ENCODE measurements around the gene TTC4. TPM values are rescaled to one million over a fixed set of nuclear protein-coding genes. Genes with fewer than 3 reads are reported as not detected.
"Not testable (repeated sequence)": the region's sequence is repeated elsewhere in the genome, so short reads cannot be mapped to it uniquely, and the experiment has no call there.

TTC4 gene
- total RNA-seq, 2 donors from 2014 or later = 11.0 to 18.4 TPM

- no peak for DNase-seq
- no peak overlapping the region for H3K4me3 ChIP-seq
- no peak overlapping the region for H3K27ac ChIP-seq
- TF ChIP-seq CTCF (IDR thresholded peaks at IDR 0.05) = no peak
- H3K36me3 ChIP-seq = no peaks in the 10 kb centered on the region
- H3K9ac ChIP-seq (ENCODE audit: low read depth in 2 of 2, low read length in 2 of 2) = no peak overlapping the region
- no peaks in the 10 kb centered on the region for H3K9me3 ChIP-seq
- intact Hi-C loops (cut with DNase I) = no loop called here
- no peaks in the 10 kb centered on the region for H3K27me3 ChIP-seq
- no peaks in the 10 kb centered on the region for H3K4me1 ChIP-seq
Observed at GRCh38 chr1:54768093-54768492, 52.4 kb downstream of the TTC4 start.

GRCh38 chr1:54772951-54773350 lies 57.3 kb downstream of the TTC4 start:
- Histone ChIP-seq H3K9me3 (no peaks in the 10 kb centered on the region), H3K27ac (no peak overlapping the region), H3K27me3 (no peaks in the 10 kb centered on the region), H3K4me3 (no peak overlapping the region), H3K36me3 (no peaks in the 10 kb centered on the region), H3K9ac (ENCODE audit: low read depth in 2 of 2, low read length in 2 of 2) (no peak overlapping the region), H3K4me1 (peaks cover 6% of the 10 kb centered on the region)
- intact Hi-C loops (cut with DNase I) = no loop called here
- TF ChIP-seq CTCF (IDR thresholded peaks at IDR 0.05) = no peak
- no peak for DNase-seq

GRCh38 chr1:54774820-54775498 lies 59.3 kb downstream of the TTC4 start:
- Histone ChIP-seq H3K4me3 (no peak overlapping the region), H3K9ac (ENCODE audit: low read depth in 2 of 2, low read length in 2 of 2) (no peak overlapping the region), H3K36me3 (no peaks in the 10 kb centered on the region), H3K27me3 (no peaks in the 10 kb centered on the region), H3K9me3 (no peaks in the 10 kb centered on the region), H3K27ac (no peak overlapping the region), H3K4me1 (peaks cover 6% of the 10 kb centered on the region)
- intact Hi-C loops (cut with DNase I) = no loop called here
- TF ChIP-seq CTCF (IDR thresholded peaks at IDR 0.05) = no peak
- no peak for DNase-seq

GRCh38 chr1:54775828-54776721 lies 60.4 kb downstream of the TTC4 start:
- H3K9me3 ChIP-seq; H3K36me3 ChIP-seq; intact Hi-C loops (cut with DNase I); H3K4me3 ChIP-seq; H3K27me3 ChIP-seq; H3K4me1 ChIP-seq: not testable (repeated sequence)
- Histone ChIP-seq H3K9ac (ENCODE audit: low read depth in 2 of 2, low read length in 2 of 2) (peak overlapping the region in 1 of 2 donors; percentile 12), H3K27ac (peak overlapping the region; percentile 57)
- peak; percentile 82 for DNase-seq

- Histone ChIP-seq H3K27ac (peak overlapping the region; percentile 57), H3K4me3 (no peak overlapping the region), H3K9ac (ENCODE audit: low read depth in 2 of 2, low read length in 2 of 2) (no peak overlapping the region), H3K27me3 (no peaks in the 10 kb centered on the region), H3K36me3 (no peaks in the 10 kb centered on the region), H3K9me3 (no peaks in the 10 kb centered on the region), H3K4me1 (peaks cover 6% of the 10 kb centered on the region)
- TF ChIP-seq CTCF (IDR thresholded peaks at IDR 0.05) = no peak
- no peak for DNase-seq
- intact Hi-C loops (cut with DNase I) = no loop called here
Observed at GRCh38 chr1:54777011-54777410, 61.4 kb downstream of the TTC4 start.

GRCh38 chr1:54777431-54777830 lies 61.8 kb downstream of the TTC4 start:
- Histone ChIP-seq H3K4me1 (peaks cover 6% of the 10 kb centered on the region), H3K27me3 (no peaks in the 10 kb centered on the region), H3K4me3 (no peak overlapping the region), H3K36me3 (no peaks in the 10 kb centered on the region), H3K9me3 (no peaks in the 10 kb centered on the region), H3K27ac (peak overlapping the region; percentile 57), H3K9ac (ENCODE audit: low read depth in 2 of 2, low read length in 2 of 2) (no peak overlapping the region)
- no peak for DNase-seq
- no peak for TF ChIP-seq CTCF (IDR thresholded peaks at IDR 0.05)
- intact Hi-C loops (cut with DNase I) = no loop called here

Measured in colonic mucosa (tissue), 4 donors.